HG03378 (cell line): ENCODE results near the gene BLTP3B.

ENCODE experiments used
- ATAC-seq: cut with Tn5 transposase; IDR thresholded peaks from one replicate; pipeline ENCODE4 v1.9.1; 2021; ENCODE audit warnings: mild to moderate bottlenecking, moderate library complexity; ENCODE audit not compliant: unreplicated experiment

The BLTP3B gene

GRCh38 chr12:100163416-100164152, 20.9 kb upstream of the BLTP3B start:
- ATAC-seq, result peak; percentile 99

GRCh38 chr12:100159391-100160104, 16.9 kb upstream of the BLTP3B start:
- ATAC-seq, result no peak

GRCh38 chr12:100158535-100158934, 15.9 kb upstream of the BLTP3B start:
- ATAC-seq, result no peak

- no peak for ATAC-seq
Measured at GRCh38 chr12:100157427-100157821, 14.8 kb upstream of the BLTP3B start.

GRCh38 chr12:100156731-100157426, 14.2 kb upstream of the BLTP3B start:
- no peak for ATAC-seq

- ATAC-seq, result no peak
Measured at GRCh38 chr12:100154474-100155247, 12.0 kb upstream of the BLTP3B start.

DNA sequence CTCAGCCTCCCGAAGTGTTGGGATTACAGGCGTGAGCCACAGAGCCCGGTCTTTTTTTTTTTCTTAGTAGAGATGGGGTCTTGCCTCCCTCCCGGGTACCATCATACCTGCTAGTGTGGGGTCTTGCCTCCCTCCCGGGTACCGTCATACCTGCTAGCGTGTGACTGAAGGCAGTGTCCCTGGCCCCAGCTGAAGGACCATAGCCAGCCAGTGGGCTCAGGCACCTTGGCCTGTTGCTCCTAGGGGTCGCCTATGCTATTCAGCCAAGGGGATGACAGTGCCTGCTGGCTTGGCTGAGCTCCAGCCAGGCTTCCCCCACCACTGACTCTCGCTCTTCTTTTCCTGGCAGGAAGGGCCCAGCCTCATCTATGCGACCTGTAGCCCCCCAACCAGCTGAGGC, 10.5 kb upstream of the BLTP3B start:
- ATAC-seq, result no peak

DNA sequence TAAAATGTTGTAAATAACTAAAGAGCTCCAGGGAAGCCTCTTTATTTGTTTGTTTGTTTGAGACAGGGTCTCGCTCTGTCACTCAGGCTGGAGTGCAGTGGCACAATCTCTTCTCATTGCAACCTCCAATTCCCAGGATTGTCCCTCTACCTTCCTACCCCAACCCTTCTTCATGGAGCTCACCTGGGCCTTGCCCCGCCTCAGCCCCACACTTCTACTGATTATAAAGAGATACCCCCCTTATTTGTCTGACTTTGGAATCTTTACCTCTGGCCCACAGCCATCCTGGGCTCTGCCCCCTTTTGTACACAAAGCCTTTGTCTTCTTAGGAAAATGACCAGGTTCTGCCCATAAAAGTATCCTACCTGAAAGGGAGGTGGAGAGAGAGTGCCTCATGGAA, 9.1 kb upstream of the BLTP3B start:
- no peak for ATAC-seq

DNA sequence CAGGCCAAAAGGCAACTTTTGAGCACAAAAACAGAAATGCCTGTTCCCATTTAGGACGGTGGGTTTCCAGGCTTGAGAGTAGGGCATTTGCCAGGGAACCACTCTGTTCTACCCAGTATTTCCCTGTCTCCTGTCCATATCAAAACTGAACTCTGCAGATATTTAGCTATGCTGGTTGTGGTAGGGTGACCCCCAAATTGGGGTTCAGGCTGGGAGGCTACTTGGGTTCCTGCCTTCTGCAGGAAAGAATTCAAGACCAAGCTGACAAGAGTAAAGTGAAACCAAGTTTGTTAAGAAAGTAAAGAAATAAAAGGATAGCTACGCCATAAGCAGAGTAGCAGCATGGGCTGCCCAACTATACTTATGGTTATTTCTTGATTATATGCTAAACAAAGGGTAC, 3.6 kb upstream of the BLTP3B start:
- no peak for ATAC-seq

DNA sequence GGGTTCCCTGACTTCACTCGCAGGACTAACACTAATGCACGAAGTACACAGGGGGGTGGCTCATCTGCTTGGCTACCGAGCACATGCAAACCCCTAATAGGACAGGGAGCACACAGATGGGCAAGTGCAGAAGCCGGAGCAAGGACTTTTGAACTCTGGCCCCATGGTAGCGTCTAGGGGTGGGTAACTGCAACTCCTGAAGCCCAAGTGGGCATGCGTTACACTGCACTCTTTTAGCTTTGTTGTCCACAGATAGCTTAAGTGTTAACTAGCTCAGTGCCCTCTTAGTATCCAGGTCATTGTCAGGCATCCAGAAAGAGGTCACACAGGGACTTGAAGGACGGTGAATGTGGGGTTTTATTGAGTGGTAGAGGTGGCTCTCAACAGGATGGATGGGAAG, 3.0 kb upstream of the BLTP3B start:
- no peak for ATAC-seq

- ATAC-seq, result peak; percentile 35
Measured at GRCh38 chr12:100141998-100142850, 450 bp downstream of the BLTP3B start.

DNA sequence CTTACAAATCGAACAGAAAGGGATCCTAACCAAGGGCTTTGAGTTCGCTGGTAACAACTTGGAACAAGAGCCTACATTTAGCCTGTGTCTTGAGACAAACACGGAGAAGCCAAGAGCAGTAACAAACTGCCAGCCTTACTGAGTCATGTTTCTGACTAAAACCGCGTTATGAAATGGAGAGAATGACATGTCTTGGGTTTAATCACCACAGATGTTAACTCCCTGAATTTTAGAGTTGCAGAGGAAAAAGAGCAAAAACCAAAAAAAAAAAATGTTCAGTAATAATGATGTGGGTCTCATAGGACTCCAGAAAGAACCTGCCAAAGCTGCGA, 1.0 kb downstream of the BLTP3B start:
- ATAC-seq, result peak; percentile 48

DNA sequence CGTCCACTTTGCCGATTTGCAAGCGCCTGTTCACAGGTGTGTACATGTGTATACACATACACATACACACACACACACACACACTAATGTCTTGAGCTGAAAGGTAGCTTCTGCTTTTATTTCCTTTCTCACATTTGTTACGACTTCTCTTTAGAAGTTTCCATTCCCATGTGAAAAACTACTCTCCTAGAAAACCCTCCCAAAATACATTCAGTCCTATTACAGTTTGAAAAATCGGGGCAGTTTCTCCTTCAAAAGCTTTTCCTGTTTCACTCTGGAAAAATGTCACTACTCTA, 3.9 kb downstream of the BLTP3B start:
- ATAC-seq, result no peak

DNA sequence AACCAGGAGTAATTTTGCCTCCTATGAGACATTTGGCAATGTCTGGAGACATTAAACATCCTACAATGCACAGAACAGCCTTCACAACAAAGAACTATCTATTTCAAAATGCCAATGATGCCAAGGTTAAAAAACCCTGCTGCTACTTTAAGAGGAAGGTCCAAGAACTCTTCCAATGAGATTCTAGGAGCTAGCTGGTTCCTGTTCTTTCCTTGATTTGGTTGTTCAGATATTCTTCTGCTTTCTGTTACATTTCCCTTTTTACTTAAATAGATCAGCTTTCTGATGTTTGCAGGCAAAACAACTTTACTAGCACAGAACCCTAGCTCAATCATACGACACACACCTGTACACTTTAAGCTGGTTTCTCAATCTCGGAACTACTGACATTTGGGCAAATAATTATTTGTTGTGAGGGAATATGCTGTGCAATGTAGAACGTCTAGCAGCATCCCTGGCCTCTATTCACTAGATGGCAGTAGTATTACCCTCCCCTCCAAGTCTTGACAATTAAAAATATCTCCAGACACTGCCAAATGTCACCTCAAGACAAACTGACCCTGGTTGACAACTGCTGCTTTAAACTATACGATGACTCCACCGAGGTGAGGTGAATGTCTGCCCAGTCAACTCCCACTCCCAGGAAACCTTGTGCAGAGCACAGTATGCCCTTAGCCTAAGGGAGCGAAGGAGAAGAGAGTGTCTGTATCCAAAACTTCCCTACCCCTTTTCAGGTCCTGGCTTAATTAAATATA, 4.4 kb downstream of the BLTP3B start:
- no peak for ATAC-seq

DNA sequence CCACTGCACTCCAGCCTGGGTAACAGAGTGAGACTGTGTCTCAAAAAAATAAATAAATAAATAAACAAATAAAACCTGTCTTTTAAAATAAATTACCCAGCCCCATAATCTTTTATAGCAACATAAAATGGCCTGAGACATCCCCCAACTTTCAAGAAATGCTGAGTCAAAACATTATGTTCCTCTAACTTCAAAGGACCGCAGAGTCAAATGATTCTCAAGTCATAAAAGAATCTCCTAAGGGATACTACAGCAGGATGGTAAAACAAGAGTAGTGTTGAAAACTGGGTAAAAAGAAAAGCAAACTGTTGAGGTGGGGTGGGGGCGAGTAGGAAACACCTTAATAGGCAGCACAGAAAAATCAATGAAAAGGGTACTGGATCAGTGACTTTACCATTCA, 9.5 kb downstream of the BLTP3B start:
- ATAC-seq, result no peak

- no peak for ATAC-seq
Measured at GRCh38 chr12:100128512-100128908, 14.2 kb downstream of the BLTP3B start.

DNA sequence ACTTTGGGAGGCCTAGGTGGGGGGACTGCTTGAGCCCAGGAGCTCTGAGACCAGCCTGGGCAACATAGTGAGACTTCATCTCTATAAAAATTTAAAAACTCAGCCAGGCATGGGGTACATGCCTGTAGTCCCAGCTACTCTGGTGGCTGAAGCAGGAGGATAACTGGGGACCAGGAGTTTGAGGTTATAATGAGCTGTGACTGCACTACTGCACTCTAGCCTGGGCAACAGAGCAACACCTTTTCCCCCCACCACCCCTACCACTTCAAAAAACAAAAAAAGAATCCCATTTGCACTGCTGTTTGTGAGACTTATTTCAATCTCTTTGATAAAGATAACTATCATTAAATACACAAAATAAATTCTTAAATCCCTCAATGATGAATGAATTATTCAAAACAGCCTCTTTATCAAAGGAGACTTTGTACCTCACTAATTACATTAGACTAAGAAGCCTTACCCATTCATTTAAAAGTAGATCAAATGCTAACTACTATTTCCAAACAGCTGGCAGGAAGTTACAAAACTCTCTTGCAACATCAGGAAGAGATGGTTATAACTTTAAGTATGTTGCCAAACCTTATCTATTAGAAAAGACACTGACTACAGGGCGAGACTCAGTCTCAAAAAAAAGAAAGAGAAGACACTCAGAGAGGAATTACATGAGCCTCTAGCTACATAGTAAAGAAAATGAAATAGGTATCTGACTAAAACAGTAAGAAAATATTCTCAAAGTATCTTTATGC, 14.7 kb downstream of the BLTP3B start:
- ATAC-seq, result no peak

GRCh38 chr12:100123316-100124095, 19.2 kb downstream of the BLTP3B start:
- no peak for ATAC-seq
